GM21515 (cell line): Measurements from ENCODE around the gene CDC6.
"Not testable (repeated sequence)": the region's sequence is repeated elsewhere in the genome, so short reads cannot be mapped to it uniquely, and the experiment has no call there.

ENCODE experiments used
- ATAC-seq: cut with Tn5 transposase; IDR thresholded peaks from one replicate; pipeline ENCODE4 v1.9.1; 2021; ENCODE audit not compliant: unreplicated experiment

The CDC6 gene

GRCh38 chr17:40287159-40287493 is 553 bp upstream of the CDC6 start:
- ATAC-seq: no peak

GRCh38 chr17:40290629-40291280 is 3.1 kb downstream of the CDC6 start:
- ATAC-seq: no peak

GRCh38 chr17:40291281-40291664 is 3.6 kb downstream of the CDC6 start:
- no peak for ATAC-seq

- no peak for ATAC-seq
These were observed 5.7 kb downstream of the CDC6 start for GRCh38 chr17:40293363-40293762.

- ATAC-seq: no peak
These were observed 8.1 kb downstream of the CDC6 start for GRCh38 chr17:40295488-40296436.

GRCh38 chr17:40297511-40297910 is 9.8 kb downstream of the CDC6 start:
- no peak for ATAC-seq

- ATAC-seq: no peak
These were observed 11.0 kb downstream of the CDC6 start for GRCh38 chr17:40298726-40299125.

- ATAC-seq: not testable (repeated sequence)
These were observed 11.6 kb downstream of the CDC6 start for GRCh38 chr17:40299159-40299757.

GRCh38 chr17:40301315-40301714 is 13.6 kb downstream of the CDC6 start:
- ATAC-seq: no peak

- no peak for ATAC-seq
These were observed 15.5 kb downstream of the CDC6 start for GRCh38 chr17:40303009-40303657.

- ATAC-seq: no peak
These were observed 16.3 kb downstream of the CDC6 start for GRCh38 chr17:40303708-40304551.

GRCh38 chr17:40304552-40304863 is 16.8 kb downstream of the CDC6 start:
- ATAC-seq: not testable (repeated sequence)

- not testable (repeated sequence) for ATAC-seq
These were observed 17.2 kb downstream of the CDC6 start for GRCh38 chr17:40304866-40305265.

GRCh38 chr17:40306395-40306794 is 18.7 kb downstream of the CDC6 start:
- no peak for ATAC-seq

GRCh38 chr17:40307001-40307730 is 19.5 kb downstream of the CDC6 start:
- no peak for ATAC-seq

- ATAC-seq: no peak
These were observed 20.1 kb downstream of the CDC6 start for GRCh38 chr17:40307740-40308239.

GRCh38 chr17:40309031-40309948 is 21.6 kb downstream of the CDC6 start, which contains the start of gene RARA:
TSS of gene RARA (plus strand) at chr17:40309180. CDS start at chr17:40331219, 22,039 bp downstream.
- no peak for ATAC-seq

- ATAC-seq: no peak
These were observed 22.4 kb downstream of the CDC6 start for GRCh38 chr17:40309949-40310510.
